ENCODE data around the gene RAB11FIP3. TPM values are rescaled to one million over a fixed set of nuclear protein-coding genes. Genes with fewer than 3 reads are reported as not detected.

RAB11FIP3 gene
- total and polyA plus RNA-seq, 10 donors = 12.3 to 52.7 (median 35.5) TPM

- no peak overlapping the region for H3K4me3 ChIP-seq
- H3K36me3 ChIP-seq = peaks cover 0 to 11% (median 9%) of the 10 kb centered on the region in 6 donors
- H3K9me3 ChIP-seq = no peaks in the 10 kb centered on the region
- WGBS, 5 donors = 40 to 61% (median 52%) methylated on average over 12 to 22 of the region's 22 CpGs
- H3K27me3 ChIP-seq (replicated peaks in 1 of 7) = peaks cover 10 to 56% (median 37%) of the 10 kb centered on the region in 7 donors
- TF ChIP-seq POLR2AphosphoS5 (IDR thresholded peaks at IDR 0.05) (no peak), POLR2A (IDR thresholded peaks at IDR 0.05) (no peak)
- TF ChIP-seq, protein P1, sequence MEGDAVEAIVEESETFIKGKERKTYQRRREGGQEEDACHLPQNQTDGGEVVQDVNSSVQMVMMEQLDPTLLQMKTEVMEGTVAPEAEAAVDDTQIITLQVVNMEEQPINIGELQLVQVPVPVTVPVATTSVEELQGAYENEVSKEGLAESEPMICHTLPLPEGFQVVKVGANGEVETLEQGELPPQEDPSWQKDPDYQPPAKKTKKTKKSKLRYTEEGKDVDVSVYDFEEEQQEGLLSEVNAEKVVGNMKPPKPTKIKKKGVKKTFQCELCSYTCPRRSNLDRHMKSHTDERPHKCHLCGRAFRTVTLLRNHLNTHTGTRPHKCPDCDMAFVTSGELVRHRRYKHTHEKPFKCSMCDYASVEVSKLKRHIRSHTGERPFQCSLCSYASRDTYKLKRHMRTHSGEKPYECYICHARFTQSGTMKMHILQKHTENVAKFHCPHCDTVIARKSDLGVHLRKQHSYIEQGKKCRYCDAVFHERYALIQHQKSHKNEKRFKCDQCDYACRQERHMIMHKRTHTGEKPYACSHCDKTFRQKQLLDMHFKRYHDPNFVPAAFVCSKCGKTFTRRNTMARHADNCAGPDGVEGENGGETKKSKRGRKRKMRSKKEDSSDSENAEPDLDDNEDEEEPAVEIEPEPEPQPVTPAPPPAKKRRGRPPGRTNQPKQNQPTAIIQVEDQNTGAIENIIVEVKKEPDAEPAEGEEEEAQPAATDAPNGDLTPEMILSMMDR (IDR thresholded peaks at IDR 0.05 in 8 of 11, conservative IDR thresholded peaks at IDR 0.05 in 3 of 11) = no peak
- intact Hi-C loops (cut with DNase I; ENCODE audit: low total_unique reads) = no loop called here
- H3K27ac ChIP-seq = no peak overlapping the region
- DNase-seq = no peak
- peaks cover 0 to 32% (median 11%) of the 10 kb centered on the region in 6 donors for H3K4me1 ChIP-seq
These were observed 133.0 kb downstream of the RAB11FIP3 start for GRCh38 chr16:558298-559020.

DNA sequence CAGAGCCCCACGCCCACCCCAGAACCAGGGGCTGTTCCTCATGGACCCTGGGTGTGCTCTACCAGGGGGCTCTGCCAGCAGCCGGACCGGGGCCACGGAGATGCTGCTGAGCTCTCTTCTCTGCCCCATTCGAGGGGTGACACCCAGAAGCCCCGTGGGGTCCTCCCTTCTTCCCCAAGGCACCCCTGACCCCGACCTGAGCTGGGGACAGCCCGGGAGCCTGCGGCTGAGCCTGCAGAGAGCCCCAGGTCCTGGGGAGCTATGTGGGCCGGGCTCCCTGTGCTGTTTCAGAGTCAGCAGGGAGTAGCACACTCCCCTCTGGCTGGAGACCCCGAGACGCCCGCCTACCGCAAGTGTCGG, 133.6 kb downstream of the RAB11FIP3 start:
- H3K4me3 ChIP-seq = no peak overlapping the region
- no peak for DNase-seq
- peaks cover 0 to 6% (median 4%) of the 10 kb centered on the region in 6 donors for H3K36me3 ChIP-seq
- TF ChIP-seq, protein P1 (IDR thresholded peaks at IDR 0.05 in 8 of 11, conservative IDR thresholded peaks at IDR 0.05 in 3 of 11) = no peak
- TF ChIP-seq POLR2A (IDR thresholded peaks at IDR 0.05) = no peak
- H3K9me3 ChIP-seq = no peaks in the 10 kb centered on the region
- intact Hi-C loops (cut with DNase I; ENCODE audit: low total_unique reads) = no loop called here
- H3K4me1 ChIP-seq = peaks cover 0 to 31% (median 11%) of the 10 kb centered on the region in 6 donors
- H3K27ac ChIP-seq = no peak overlapping the region
- H3K27me3 ChIP-seq (replicated peaks in 1 of 7) = peaks cover 10 to 56% (median 37%) of the 10 kb centered on the region in 7 donors
- 78 to 87% (median 86%) methylated on average over 5 to 15 of the region's 15 CpGs for WGBS, 5 donors

DNA sequence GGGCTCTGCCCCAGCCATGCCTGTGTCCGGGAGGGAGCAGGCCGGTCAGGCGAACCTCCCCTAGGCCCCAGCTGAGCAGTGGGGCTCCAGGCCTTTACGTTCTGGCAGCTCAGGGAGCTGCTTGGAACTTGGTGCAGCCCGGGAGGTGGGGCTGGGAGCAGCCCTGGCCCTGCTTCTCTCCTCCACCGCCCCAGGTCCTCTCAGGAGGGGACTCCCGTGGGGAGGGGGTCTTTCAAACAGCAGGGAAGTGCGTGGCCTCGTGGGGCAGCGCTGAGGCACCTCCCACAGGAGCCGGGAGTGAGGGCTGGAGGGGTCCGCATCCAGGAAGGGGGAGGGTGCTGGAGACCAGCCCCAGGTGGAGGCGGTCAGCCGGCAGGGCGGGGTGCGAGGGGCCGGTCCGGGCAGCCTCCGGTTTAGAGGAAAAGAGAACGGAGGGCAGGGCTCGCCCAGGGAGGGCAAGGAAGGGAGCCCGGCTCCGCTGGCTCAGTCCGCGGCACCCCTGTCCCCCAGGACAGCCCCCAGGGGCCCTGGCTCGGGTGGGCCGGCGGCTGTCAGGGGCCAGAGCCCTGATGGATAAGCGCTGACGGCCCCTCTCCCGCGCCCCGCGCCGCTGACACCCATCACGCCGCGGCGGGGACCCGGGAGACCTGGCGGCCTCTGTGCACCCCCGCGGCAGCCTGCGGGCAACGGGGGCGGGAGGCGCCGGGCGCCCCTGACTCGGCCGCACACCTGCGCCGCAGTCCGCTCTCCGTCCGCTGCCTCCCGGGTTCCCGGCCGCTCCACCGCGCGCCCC, 134.2 kb downstream of the RAB11FIP3 start:
- TF ChIP-seq, protein P1 (IDR thresholded peaks at IDR 0.05 in 8 of 11, conservative IDR thresholded peaks at IDR 0.05 in 3 of 11) = no peak
- no peak for TF ChIP-seq POLR2A (IDR thresholded peaks at IDR 0.05)
- TF ChIP-seq POLR2AphosphoS5 (IDR thresholded peaks at IDR 0.05) = no peak
- 11 to 43% (median 16%) methylated on average over 12 to 62 of the region's 62 CpGs for WGBS, 5 donors

More for the DNA sequence above, 134.2 kb downstream of the RAB11FIP3 start:
- intact Hi-C loops (cut with DNase I; ENCODE audit: low total_unique reads) = no loop called here
- H3K4me1 ChIP-seq = peaks cover 0 to 25% (median 10%) of the 10 kb centered on the region in 6 donors
- H3K27ac ChIP-seq = no peak overlapping the region
- DNase-seq = no peak
- H3K36me3 ChIP-seq = no peaks in the 10 kb centered on the region
- no peaks in the 10 kb centered on the region for H3K9me3 ChIP-seq
- H3K4me3 ChIP-seq = peak overlapping the region in 2 of 8 donors; percentile 10 to 54
- peaks cover 10 to 56% (median 37%) of the 10 kb centered on the region in 7 donors for H3K27me3 ChIP-seq (replicated peaks in 1 of 7)

All from spleen (tissue), 11 donors.